OCI-LY7 (cell line): ENCODE measurements around the gene LRRC23. TPM values are rescaled to one million over a fixed set of nuclear protein-coding genes. Genes with fewer than 3 reads are reported as not detected.
"Not testable (repeated sequence)": the region's sequence is repeated elsewhere in the genome, so short reads cannot be mapped to it uniquely, and the experiment has no call there.

Source experiments
- BruUV-seq: library from RNA; stranded (reverse); fragments of 400-500 nt; replicated peaks from 2 replicates; lab custom pipeline; 2021; lab: Mats Ljungman, UMichigan
- CTCF ChIA-PET: fragments of 300-600 bp; sonication (Branson Sonifier 250); formaldehyde crosslinking; loops from one replicate; lab custom pipeline; 2022; ENCODE audit warnings: antibody characterized with exemption; ENCODE audit not compliant: unreplicated experiment; lab: Charles Lee
- POLR2A ChIA-PET: fragments of 300-600 bp; sonication (Branson Sonifier 250); formaldehyde crosslinking; loops from one replicate; lab custom pipeline; 2022; ENCODE audit warnings: antibody characterized with exemption; lab: Charles Lee
- DNase-seq: peaks from one replicate; pipeline ENCODE4 v3.0.0-alpha.2; 2015; ENCODE audit warnings: low spot score
- H2AFZ ChIP-seq: fragments of 200-600 bp; sonication (generic), shearing (Covaris generic); 2 replicates; pipeline ENCODE4 v1.6.1; 2014; ENCODE audit warnings: mild to moderate bottlenecking, antibody characterized with exemption, low read length, moderate library complexity
- H3K27ac ChIP-seq: fragments of 200-600 bp; sonication (generic); 2 replicates; pipeline ENCODE4 v1.5.1; 2014; ENCODE audit warnings: mixed run types, low read depth, mild to moderate bottlenecking, moderate library complexity, low read length, inconsistent platforms; ENCODE audit not compliant: poor library complexity, severe bottlenecking
- H3K36me3 ChIP-seq: fragments of 200-600 bp; sonication (generic); 2 replicates; pipeline ENCODE4 v1.6.1; 2014; ENCODE audit warnings: mild to moderate bottlenecking, antibody characterized with exemption, low read length, moderate library complexity, mixed read lengths; ENCODE audit not compliant: insufficient read depth
- H3K4me1 ChIP-seq: fragments of 200-600 bp; sonication (generic); 2 replicates; pipeline ENCODE4 v1.5.1; 2014; ENCODE audit warnings: mild to moderate bottlenecking, low read length; ENCODE audit not compliant: insufficient read depth, poor library complexity, severe bottlenecking
- H3K4me2 ChIP-seq: fragments of 200-600 bp; sonication (generic); 2 replicates; pipeline ENCODE4 v1.6.1; 2014; ENCODE audit warnings: mild to moderate bottlenecking, low read length
- H3K4me3 ChIP-seq: fragments of 200-600 bp; sonication (generic); 2 replicates; pipeline ENCODE4 v1.5.1; 2014; ENCODE audit warnings: mild to moderate bottlenecking, low read depth, low read length; ENCODE audit not compliant: poor library complexity, severe bottlenecking
- H3K79me2 ChIP-seq: fragments of 200-600 bp; sonication (generic); 2 replicates; pipeline ENCODE4 v1.6.1; 2016; ENCODE audit warnings: low read depth, mild to moderate bottlenecking, low read length, moderate library complexity, mixed read lengths; ENCODE audit not compliant: insufficient read depth
- H3K9me2 ChIP-seq: fragments of 200-600 bp; sonication (generic); 2 replicates; pipeline ENCODE4 v1.6.1; 2016; ENCODE audit warnings: mild to moderate bottlenecking, low read length, mixed read lengths; ENCODE audit not compliant: insufficient read depth
- H3K9me3 ChIP-seq: fragments of 200-600 bp; sonication (generic); 2 replicates; pipeline ENCODE4 v1.6.1; 2014; ENCODE audit warnings: mild to moderate bottlenecking, mixed run types, low read length, mixed read lengths
- H4K20me1 ChIP-seq: fragments of 200-600 bp; sonication (generic); 2 replicates; pipeline ENCODE4 v1.6.1; 2014; ENCODE audit warnings: mild to moderate bottlenecking, antibody characterized with exemption, low read length, moderate library complexity, mixed read lengths; ENCODE audit not compliant: insufficient read depth
- EZH2phosphoT487 ChIP-seq: fragments of 200-600 bp; sonication (generic); IDR thresholded peaks from 2 replicates; pipeline ENCODE4 v1.6.1; 2018; ENCODE audit warnings: low read depth, borderline replicate concordance, mild to moderate bottlenecking, mixed run types, antibody characterized with exemption, low read length, moderate library complexity, mixed read lengths
- intact Hi-C: fragments of 100-400 bp; cut with micrococcal nuclease; formaldehyde crosslinking; loops from one replicate; pipeline ENCODE4 v1.10.0; 2022; ENCODE audit not compliant: unreplicated experiment
- total RNA-seq, 2 experiments: library from RNA; depleted of rRNA in 1 of 2; stranded (reverse); fragments of >200 nt in 1 of 2; shearing (Covaris generic) in 1 of 2; gene quantifications; 2 replicates each; pipeline ENCODE4 v1.2.3, GENCODE V29; 2014 to 2022
- TF ChIP-seq, protein P1 (sequence below): fragments of 200-600 bp; sonication (generic); conservative IDR thresholded peaks from 2 replicates; pipeline ENCODE4 v1.5.1; 2014; ENCODE audit warnings: mild to moderate bottlenecking, antibody characterized with exemption, low read length, moderate library complexity, mixed read lengths

Gene LRRC23
- total RNA-seq, 2 experiments from 2014 or later = 17.7 to 19.8 TPM

DNA sequence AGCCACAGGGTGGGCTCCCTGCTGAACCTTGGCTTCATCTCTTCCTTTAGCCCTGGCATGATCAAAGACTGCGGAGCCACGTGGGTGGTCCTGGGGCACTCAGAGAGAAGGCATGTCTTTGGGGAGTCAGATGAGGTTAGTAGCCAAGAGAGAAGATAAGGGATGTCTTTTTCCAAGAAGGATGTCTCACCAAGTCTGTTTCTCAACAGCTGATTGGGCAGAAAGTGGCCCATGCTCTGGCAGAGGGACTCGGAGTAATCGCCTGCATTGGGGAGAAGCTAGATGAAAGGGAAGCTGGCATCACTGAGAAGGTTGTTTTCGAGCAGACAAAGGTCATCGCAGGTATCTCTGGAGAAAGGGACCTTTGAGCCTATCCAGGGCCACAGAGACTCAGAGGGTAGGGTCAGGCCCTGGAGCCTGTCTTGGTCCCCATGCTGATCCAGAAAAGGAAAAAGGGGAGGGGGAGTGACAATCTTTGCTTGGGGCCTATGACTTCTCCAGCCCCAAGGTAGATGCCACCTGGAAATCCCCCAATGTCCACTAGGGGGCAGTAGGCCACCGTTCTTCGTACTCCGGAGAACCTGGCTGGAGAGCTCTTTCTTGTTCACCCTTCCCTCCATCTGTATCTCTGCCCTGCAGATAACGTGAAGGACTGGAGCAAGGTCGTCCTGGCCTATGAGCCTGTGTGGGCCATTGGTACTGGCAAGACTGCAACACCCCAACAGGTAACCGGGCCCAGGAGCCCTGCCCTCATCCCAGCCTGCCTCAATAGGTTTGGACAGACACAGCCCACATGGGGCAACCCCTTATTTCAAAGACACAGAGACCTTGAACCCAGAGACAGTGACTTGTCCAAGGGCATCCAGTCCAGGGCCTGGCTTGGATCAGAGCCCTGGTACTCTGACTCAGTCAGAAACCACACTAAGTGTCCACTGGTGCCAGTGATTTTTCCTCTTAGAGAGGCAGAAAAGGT lies 35.3 kb upstream of the LRRC23 start:
- intact Hi-C loops = loop anchor here (2.0 to 5.0 kb wide), 5 partner anchors 55 to 323 kb away; partner anchors contain the start of genes C1R and C1RL
- BruUV-seq = no TSS peak

DNA sequence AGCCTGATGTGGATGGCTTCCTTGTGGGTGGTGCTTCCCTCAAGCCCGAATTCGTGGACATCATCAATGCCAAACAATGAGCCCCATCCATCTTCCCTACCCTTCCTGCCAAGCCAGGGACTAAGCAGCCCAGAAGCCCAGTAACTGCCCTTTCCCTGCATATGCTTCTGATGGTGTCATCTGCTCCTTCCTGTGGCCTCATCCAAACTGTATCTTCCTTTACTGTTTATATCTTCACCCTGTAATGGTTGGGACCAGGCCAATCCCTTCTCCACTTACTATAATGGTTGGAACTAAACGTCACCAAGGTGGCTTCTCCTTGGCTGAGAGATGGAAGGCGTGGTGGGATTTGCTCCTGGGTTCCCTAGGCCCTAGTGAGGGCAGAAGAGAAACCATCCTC lies 34.3 kb upstream of the LRRC23 start:
- H2AFZ ChIP-seq, CTCF ChIA-PET, H3K9me2 ChIP-seq, H3K9me3 ChIP-seq, H3K4me3 ChIP-seq, DNase-seq: not testable (repeated sequence)
- Histone ChIP-seq H3K79me2 (peaks cover 22% of the 10 kb centered on the region; the same call in 1 of the 2 replicates), H3K4me2 (peak overlapping the region; percentile 100; the same call in 1 of the 2 replicates), H3K27ac (peak overlapping the region; percentile 60), H3K4me1 (peaks cover 59% of the 10 kb centered on the region), H4K20me1 (0 out of 2 replicates have a peak, but pooled peaks cover 10% of the 10 kb centered on the region), H3K36me3 (peaks cover 54% of the 10 kb centered on the region)
- BruUV-seq = TSS peak; percentile 89
- POLR2A ChIA-PET = interaction anchor here (0.6 to 2.0 kb wide), 3 partner anchors 12 to 209 kb away, joined by 3 to 7 read pairs (median 4); no protein-coding TSS in a partner anchor
- intact Hi-C loops = loop anchor here (5.0 kb wide), 3 partner anchors 92 to 322 kb away; partner anchors contain the start of gene C1RL

More for the DNA sequence above, 35.3 kb upstream of the LRRC23 start:
- Histone ChIP-seq H3K36me3 (peaks cover 62% of the 10 kb centered on the region), H3K9me3 (no peaks in the 10 kb centered on the region), H3K9me2 (no peaks in the 10 kb centered on the region), H3K4me3 (peak overlapping the region; percentile 93), H3K27ac (peak overlapping the region; percentile 66), H4K20me1 (0 out of 2 replicates have a peak, but pooled peaks cover 10% of the 10 kb centered on the region), H3K79me2 (peaks cover 18% of the 10 kb centered on the region; the same call in 1 of the 2 replicates), H3K4me2 (peak overlapping the region; percentile 100), H2AFZ (no peak overlapping the region), H3K4me1 (peaks cover 53% of the 10 kb centered on the region)
- TF ChIP-seq, protein P1, sequence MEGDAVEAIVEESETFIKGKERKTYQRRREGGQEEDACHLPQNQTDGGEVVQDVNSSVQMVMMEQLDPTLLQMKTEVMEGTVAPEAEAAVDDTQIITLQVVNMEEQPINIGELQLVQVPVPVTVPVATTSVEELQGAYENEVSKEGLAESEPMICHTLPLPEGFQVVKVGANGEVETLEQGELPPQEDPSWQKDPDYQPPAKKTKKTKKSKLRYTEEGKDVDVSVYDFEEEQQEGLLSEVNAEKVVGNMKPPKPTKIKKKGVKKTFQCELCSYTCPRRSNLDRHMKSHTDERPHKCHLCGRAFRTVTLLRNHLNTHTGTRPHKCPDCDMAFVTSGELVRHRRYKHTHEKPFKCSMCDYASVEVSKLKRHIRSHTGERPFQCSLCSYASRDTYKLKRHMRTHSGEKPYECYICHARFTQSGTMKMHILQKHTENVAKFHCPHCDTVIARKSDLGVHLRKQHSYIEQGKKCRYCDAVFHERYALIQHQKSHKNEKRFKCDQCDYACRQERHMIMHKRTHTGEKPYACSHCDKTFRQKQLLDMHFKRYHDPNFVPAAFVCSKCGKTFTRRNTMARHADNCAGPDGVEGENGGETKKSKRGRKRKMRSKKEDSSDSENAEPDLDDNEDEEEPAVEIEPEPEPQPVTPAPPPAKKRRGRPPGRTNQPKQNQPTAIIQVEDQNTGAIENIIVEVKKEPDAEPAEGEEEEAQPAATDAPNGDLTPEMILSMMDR = peak; percentile 87
- no peak for TF ChIP-seq EZH2phosphoT487
- DNase-seq = peak; percentile 85
- ChIA-PET POLR2A (interaction anchor here (0.6 to 6.0 kb wide), 8 partner anchors 13 to 99 kb away, joined by 3 to 60 read pairs (median 5); partner anchors contain the start of genes C12orf57, CDCA3, GNB3 and RNU7-1), CTCF (interaction anchor here (0.5 to 1.3 kb wide), 7 partner anchors 15 to 328 kb away, joined by 3 to 7 read pairs (median 4); partner anchors contain the start of genes CDCA3 and PTPN6)
